Activated T-cell treated with anti-CD3 and anti-CD28 coated beads for 1 hour (primary cell): ENCODE data around the gene DDX11.
"Not testable (repeated sequence)": the region's sequence is repeated elsewhere in the genome, so short reads cannot be mapped to it uniquely, and the experiment has no call there.

ENCODE experiments used
- DNase-seq: peaks from one replicate; pipeline ENCODE4 v3.0.0-alpha.2; 2020; ENCODE audit warnings: low read depth

Gene DDX11

DNA sequence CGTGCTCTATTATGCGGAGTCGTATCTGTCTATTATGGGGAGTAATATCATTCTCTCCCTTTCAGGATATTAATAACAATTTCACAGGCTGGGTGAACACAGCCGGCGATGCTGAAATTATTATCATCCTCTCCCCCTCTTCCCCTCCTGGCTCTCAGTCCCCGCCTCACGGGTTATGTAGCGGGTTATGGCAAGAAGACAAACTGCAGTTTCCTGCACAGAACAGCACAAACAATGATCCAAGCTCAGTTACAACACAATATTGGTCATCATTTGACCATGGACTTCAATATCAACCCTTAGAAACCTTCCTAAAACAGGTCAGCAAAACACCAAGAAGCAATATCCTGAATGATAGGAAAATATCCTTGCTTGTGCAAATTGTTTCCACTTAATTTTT, 50.5 kb downstream of the DDX11 start:
- not testable (repeated sequence) for DNase-seq

DNA sequence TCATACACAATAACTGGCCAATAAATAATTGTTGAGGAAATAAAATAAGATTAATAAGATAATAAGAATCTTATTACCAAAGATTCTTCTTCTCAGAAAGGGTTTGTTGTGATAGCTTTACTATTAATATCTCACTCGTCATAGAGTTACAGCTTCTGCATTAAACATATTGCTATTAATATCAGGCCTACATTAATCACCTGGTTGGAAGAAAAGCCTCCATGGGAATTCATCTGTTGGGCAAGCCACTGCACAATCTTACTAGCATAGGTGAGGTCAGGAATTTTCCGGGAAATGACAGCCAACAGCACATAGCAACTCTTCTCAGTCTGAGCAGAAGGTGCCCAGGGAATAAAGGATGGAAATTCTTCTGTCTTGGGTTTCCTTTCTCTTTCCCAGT, 51.5 kb downstream of the DDX11 start:
- not testable (repeated sequence) for DNase-seq

DNA sequence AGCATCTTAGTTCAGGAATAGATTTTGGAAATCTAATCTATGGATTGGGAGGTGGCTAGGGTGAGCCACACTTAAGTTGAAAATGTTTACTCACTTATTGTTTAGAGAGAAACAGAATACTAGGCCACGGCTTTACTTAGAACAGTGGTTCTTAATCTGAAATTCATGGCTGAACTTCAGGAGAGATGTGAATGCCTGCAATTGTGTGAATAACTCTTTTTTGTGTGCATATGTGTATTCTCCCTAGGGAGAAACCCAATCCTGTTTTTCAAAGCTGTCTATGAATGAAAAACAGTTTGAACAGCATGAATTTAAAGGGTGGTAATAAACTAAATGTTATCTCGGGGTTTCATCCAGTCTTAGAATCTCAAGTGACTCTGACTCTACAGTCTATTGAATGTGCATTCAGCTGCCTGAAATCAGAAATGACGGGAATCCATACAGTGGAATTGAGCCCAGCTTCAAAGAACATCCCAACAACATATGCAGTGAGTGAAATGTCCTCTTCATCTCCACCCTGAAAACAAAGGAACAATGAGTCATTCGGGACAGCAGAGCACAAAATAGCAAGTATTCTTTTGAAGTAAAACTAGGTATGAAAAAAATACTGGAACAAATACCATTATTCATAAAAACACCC, 53.7 kb downstream of the DDX11 start:
- not testable (repeated sequence) for DNase-seq

DNA sequence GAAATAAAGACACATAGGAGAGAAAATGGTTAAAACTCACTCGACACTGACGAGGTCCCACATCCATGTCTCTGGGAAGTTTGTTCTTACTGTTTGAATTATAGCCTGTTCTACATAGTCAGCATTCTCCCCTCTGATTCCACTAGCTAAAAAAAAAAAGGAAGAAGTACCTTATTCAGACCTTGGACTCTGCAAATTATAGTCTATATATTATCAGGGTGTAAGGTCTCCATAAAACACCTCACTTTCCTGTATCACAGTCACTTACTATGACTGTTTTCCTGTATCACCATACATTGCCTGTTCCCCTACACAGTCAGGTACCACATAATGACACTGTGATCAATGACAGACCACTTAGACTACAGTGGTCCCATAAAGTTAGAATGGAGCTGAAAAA, 62.9 kb downstream of the DDX11 start:
- DNase-seq = not testable (repeated sequence)

DNA sequence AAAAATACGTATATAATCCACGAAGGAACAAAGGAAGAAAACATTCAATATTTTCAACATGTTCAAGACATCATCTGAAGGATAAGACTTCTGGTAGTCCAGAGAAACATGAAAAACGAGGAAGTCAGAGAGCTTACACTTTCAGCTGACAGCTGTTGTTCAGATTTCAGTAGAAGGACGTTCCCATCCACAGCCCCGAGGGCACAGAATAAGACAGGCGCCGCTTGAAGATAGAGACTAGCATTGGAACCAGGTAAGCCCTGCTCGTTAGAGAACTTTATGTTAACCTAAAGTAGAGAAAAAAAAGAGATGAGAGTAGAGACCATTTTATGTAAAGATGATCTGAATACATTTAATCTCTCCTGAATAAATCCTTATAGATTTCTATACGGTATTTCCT, 71.1 kb downstream of the DDX11 start:
- not testable (repeated sequence) for DNase-seq

DNA sequence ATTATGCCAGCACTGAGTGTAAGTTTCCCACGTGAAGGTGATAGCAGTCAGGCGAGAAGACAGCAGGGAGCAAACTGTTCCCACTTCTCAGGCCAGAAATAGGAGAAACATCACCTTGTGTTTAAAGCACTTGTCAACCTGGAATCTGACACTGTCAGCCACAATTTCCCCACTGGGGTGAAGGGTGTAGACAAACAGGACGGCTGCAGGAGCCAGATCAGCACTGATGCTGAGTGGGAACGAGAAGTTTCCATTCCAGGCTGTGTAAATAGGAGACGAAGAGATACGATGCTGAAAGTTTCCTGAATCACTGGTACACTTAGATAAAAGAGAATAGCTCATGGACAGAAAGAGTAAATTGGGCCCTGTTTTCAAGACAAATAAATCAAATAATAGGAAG, 71.6 kb downstream of the DDX11 start:
- not testable (repeated sequence) for DNase-seq

DNA sequence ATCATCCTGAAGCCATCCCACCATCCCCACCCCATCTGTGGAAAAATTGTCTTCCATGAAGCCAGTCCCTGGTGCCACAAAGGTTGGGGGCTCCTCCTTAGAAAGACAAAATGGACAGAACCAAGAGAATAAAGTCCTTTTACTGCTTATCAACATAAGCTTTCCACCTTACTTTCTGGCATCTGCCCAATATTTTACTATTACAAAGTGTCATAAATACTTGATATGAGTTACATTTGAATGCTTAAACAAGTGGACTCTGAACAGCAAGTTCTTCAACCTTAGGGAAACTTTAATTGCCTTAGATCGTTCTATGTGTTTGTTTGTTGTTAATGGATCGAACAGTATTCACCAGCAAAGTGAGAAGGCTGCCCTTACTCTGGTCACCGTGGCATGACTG, 73.8 kb downstream of the DDX11 start:
- not testable (repeated sequence) for DNase-seq

DNA sequence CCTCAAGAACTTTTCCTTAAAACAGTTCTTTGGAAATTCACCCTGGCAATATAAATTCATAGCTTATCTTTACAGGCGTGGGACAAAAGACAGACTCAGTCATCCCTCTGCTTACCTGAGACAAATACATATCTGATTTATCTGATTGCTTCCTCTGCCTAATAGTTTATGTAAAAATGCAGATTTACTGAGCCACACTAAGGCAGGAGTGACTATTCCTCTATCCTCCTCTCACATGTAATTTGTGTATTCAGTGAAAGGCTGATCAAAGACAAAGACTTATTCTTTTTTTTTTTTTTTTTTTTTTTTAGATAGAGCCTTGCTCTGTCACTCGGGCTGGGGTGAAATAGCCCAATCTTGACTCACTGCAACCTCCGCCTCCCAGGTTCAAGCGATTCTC, 77.1 kb downstream of the DDX11 start:
- not testable (repeated sequence) for DNase-seq
